ENCODE results near the gene ARHGEF17.

The ARHGEF17 gene

DNA sequence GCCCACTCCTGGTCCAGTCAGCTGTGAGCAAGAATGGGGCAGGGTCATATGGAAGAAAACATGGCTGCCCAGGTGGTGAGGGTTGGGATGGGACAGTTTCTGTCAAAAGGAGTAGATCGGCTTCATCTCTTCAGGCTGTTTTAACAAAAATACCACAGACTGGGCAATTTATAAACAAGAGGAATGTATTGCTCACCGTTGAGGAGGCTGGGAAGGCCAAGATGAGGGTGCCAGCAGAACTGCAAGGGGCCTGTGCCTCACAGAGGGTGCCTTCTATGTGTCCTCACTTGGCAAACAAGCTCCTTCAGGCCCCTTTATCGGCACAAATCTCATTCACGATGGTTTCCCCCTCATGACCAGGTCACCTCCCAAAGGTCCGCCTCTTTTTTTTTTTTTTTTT, 50.0 kb downstream of the ARHGEF17 start:
- TF ChIP-seq, protein P1, sequence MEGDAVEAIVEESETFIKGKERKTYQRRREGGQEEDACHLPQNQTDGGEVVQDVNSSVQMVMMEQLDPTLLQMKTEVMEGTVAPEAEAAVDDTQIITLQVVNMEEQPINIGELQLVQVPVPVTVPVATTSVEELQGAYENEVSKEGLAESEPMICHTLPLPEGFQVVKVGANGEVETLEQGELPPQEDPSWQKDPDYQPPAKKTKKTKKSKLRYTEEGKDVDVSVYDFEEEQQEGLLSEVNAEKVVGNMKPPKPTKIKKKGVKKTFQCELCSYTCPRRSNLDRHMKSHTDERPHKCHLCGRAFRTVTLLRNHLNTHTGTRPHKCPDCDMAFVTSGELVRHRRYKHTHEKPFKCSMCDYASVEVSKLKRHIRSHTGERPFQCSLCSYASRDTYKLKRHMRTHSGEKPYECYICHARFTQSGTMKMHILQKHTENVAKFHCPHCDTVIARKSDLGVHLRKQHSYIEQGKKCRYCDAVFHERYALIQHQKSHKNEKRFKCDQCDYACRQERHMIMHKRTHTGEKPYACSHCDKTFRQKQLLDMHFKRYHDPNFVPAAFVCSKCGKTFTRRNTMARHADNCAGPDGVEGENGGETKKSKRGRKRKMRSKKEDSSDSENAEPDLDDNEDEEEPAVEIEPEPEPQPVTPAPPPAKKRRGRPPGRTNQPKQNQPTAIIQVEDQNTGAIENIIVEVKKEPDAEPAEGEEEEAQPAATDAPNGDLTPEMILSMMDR (IDR thresholded peaks at IDR 0.05; ENCODE audit: low read depth, low read length, missing control alignments), result no peak
- no peak overlapping the region for H3K4me3 ChIP-seq (replicated peaks; ENCODE audit: low read depth, low read length)
- no peak for DNase-seq (ENCODE audit: extremely low read depth, low read depth)

DNA sequence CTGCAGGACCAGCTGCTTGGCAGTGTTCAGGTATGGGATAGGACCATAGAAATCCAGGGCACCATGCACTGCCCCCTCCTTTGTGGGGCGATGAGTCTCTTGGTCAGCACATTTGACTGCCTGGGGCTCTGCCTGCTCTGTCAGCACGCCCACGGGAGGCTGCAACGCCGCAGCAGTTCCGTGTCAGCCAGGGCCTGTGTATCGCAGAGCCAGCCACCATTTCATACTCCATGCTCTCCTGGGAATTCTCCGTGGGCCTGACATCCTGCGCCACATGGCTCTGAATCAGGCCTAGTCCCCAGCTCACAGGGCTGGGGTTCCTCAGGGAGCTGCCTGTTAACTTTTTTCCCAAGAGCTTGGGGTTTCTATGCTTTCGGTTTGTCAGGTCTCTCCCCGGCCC, 51.3 kb downstream of the ARHGEF17 start:
- no peak for DNase-seq (ENCODE audit: extremely low read depth, low read depth)
- no peak overlapping the region for H3K4me3 ChIP-seq (replicated peaks; ENCODE audit: low read depth, low read length)
- TF ChIP-seq, protein P1 (IDR thresholded peaks at IDR 0.05; ENCODE audit: low read depth, low read length, missing control alignments), result no peak

DNA sequence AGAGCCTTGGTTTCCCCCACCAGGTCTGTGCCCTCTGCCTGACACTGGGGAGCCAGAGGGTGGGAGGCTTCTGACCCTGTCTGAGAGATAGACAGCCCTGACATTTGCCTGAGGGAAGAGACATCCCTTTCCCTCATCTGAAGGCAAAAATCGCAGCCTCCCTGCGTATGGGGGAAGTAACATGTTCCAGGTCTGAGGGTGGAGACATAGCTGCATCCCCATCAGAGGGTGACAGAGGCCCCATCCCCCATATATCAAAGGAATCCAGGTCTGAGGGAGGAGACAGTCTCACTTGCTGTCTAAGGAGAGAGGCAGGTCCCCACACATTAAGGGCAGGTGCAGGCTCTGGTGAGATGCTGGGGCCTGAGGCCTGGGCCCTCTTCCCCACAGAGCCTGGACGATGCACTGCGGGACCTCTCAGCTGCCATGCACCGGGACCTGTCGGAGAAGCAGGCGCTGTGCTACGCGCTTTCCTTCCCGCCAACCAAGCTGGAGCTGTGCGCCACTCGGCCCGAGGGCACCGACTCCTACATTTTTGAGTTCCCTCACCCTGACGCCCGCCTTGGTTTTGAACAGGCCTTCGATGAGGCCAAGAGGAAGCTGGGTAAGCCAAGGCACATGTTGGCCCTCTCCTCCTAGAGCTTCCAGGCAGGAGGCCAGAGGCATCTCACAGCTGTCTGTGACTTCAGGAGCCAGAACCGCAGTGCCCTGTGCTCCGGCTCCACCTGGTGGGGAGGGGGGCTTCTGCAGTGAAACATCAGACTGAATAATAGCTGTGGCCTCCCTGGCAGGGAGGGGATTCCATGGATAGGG, 52.1 kb downstream of the ARHGEF17 start:
- DNase-seq (ENCODE audit: extremely low read depth, low read depth), result peak; percentile 39
- H3K4me3 ChIP-seq (replicated peaks; ENCODE audit: low read depth, low read length), result no peak overlapping the region
- TF ChIP-seq, protein P1 (IDR thresholded peaks at IDR 0.05; ENCODE audit: low read depth, low read length, missing control alignments), result peak; percentile 71

DNA sequence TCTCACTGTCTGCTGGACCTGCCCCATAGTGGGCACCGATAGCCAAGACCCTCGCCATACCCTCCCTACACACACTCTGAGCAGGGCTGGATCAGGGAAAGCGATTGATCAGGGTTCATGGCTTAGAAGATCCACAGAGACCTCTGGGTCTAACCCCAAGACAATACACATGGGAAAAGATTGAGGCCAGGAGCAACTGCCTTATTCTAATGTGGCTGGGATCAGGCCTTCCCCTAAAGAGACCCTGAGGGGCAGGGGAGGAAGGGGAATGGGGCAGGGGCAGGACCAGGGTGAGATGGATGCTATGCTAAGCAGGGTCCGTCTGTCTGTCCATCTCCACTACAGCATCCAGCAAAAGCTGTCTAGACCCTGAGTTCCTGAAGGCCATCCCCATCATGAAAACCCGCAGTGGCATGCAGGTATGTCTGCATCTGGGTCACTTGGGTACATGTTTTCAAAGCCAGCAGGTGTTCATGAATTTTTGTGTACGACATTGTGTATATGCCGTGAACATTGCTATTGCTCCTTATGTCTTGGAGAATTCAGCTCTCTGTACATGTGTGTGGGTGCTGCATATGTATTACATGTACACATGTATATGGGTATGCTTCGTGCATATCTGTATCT, 52.8 kb downstream of the ARHGEF17 start:
- no peak overlapping the region for H3K4me3 ChIP-seq (replicated peaks; ENCODE audit: low read depth, low read length)
- TF ChIP-seq, protein P1 (IDR thresholded peaks at IDR 0.05; ENCODE audit: low read depth, low read length, missing control alignments), result no peak
- no peak for DNase-seq (ENCODE audit: extremely low read depth, low read depth)

DNA sequence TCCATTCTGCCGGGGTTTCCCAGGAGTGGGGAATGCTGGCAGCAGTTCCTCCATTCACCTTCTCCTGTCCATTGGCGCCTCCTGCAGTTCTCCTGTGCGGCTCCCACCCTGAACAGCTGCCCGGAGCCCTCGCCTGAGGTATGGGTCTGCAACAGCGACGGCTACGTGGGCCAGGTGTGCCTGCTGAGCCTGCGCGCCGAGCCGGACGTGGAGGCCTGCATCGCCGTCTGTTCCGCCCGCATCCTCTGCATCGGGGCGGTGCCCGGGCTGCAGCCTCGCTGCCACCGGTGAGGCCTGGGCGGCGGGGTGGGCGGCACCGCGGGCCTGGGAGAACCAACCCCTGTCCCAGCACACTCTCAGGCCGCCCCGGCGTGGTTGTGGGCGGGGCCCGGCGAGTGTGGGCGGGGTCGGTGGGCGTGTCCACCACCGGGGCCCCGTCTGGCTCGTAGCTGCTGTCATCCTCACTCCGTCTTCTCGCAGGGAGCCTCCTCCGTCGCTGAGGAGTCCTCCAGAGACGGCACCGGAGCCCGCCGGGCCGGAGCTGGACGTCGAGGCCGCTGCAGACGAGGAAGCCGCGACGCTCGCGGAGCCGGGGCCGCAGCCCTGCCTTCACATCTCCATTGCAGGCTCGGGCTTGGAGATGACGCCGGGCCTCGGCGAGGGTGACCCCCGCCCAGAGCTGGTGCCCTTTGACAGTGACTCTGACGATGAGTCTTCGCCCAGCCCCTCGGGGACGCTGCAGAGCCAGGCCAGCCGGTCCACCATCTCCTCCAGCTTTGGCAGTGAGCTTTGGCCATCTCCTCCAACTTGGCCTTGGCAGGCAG, 54.1 kb downstream of the ARHGEF17 start:
- TF ChIP-seq, protein P1 (IDR thresholded peaks at IDR 0.05; ENCODE audit: low read depth, low read length, missing control alignments), result no peak

DNA sequence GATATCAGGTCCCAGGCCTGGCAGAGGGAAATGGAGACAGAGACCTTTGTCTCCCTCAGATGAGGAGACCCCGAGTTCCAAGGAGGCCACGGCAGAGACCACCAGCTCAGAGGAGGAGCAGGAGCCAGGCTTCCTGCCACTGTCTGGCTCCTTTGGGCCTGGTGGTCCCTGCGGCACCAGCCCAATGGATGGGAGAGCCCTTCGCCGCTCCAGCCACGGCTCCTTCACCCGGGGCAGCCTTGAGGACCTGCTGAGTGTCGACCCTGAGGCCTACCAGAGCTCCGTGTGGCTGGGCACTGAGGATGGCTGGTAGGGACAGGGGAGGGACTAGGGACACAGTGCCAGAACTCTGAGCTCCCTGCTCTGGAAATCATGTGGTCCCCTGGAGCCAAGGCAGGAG, 55.1 kb downstream of the ARHGEF17 start:
- TF ChIP-seq, protein P1 (IDR thresholded peaks at IDR 0.05; ENCODE audit: low read depth, low read length, missing control alignments), result no peak
- no peak overlapping the region for H3K4me3 ChIP-seq (replicated peaks; ENCODE audit: low read depth, low read length)
- no peak for DNase-seq (ENCODE audit: extremely low read depth, low read depth)

More for the DNA sequence above, 54.1 kb downstream of the ARHGEF17 start:
- DNase-seq (ENCODE audit: extremely low read depth, low read depth), result no peak
- H3K4me3 ChIP-seq (replicated peaks; ENCODE audit: low read depth, low read length), result no peak overlapping the region
